OCI-LY3 (cell line): ENCODE results near the gene IER5L.

Experiments used
- H2AFZ ChIP-seq: fragments of 200-600, 300-600 bp; shearing (Covaris generic); 2 replicates; pipeline ENCODE4 v1.6.0; 2014; ENCODE audit warnings: antibody characterized with exemption, low read depth, low read length
- H3K27ac ChIP-seq: fragments of 200-600, 300-600 bp; sonication (generic); 2 replicates; pipeline ENCODE4 v1.5.1; 2014; ENCODE audit warnings: mild to moderate bottlenecking, low read length, moderate library complexity, mixed read lengths
- H3K27me3 ChIP-seq: fragments of 200-600, 300-600 bp; sonication (generic); 2 replicates; pipeline ENCODE4 v1.6.1; 2014; ENCODE audit warnings: low read depth, low read length, mixed read lengths
- H3K36me3 ChIP-seq: fragments of 200-600, 300-600 bp; sonication (generic); replicated peaks from 2 replicates; pipeline ENCODE3; 2014; ENCODE audit warnings: low read depth, low read length, mixed read lengths
- H3K4me1 ChIP-seq: fragments of 300-600, 200-600 bp; sonication (generic); 2 replicates; pipeline ENCODE4 v1.6.1; 2014; ENCODE audit warnings: low read length, mixed read lengths
- H3K4me2 ChIP-seq: fragments of 200-600, 300-600 bp; sonication (generic); 2 replicates; pipeline ENCODE4 v1.6.1; 2014; ENCODE audit warnings: low read length, mixed read lengths
- H3K4me3 ChIP-seq: fragments of 300-600, 200-600 bp; sonication (generic); 2 replicates; pipeline ENCODE4 v1.5.1; 2014; ENCODE audit warnings: antibody characterized with exemption, mild to moderate bottlenecking, low read length, moderate library complexity
- H3K79me2 ChIP-seq: fragments of 300-600, 200-600 bp; shearing (Covaris generic); 2 replicates; pipeline ENCODE4 v1.6.1; 2014; ENCODE audit warnings: mild to moderate bottlenecking, low read length, mixed read lengths
- H3K9ac ChIP-seq: fragments of 300-600, 200-600 bp; shearing (Covaris generic); 2 replicates; pipeline ENCODE4 v1.6.0; 2014; ENCODE audit warnings: mild to moderate bottlenecking, low read length, moderate library complexity
- H3K9me3 ChIP-seq: fragments of 200-600, 300-600 bp; shearing (Covaris generic); 2 replicates; pipeline ENCODE4 v1.6.1; 2014; ENCODE audit warnings: low read length, mixed read lengths; ENCODE audit not compliant: insufficient read depth
- H4K20me1 ChIP-seq: fragments of 200-600, 300-600 bp; sonication (generic); 2 replicates; pipeline ENCODE4 v1.6.1; 2016; ENCODE audit warnings: low read length, mixed read lengths; ENCODE audit not compliant: insufficient read depth
- CTCF ChIP-seq: fragments of 200-600, 300-600 bp; sonication (generic); IDR thresholded peaks from 2 replicates; pipeline ENCODE4 v1.5.1; 2014; ENCODE audit warnings: antibody characterized with exemption, low read length, low read depth
- EZH2phosphoT487 ChIP-seq: fragments of 200-600 bp; shearing (Covaris generic); IDR thresholded peaks from 2 replicates; pipeline ENCODE4 v1.6.1; 2018; ENCODE audit warnings: antibody characterized with exemption, mixed run types, low read depth

IER5L gene

DNA sequence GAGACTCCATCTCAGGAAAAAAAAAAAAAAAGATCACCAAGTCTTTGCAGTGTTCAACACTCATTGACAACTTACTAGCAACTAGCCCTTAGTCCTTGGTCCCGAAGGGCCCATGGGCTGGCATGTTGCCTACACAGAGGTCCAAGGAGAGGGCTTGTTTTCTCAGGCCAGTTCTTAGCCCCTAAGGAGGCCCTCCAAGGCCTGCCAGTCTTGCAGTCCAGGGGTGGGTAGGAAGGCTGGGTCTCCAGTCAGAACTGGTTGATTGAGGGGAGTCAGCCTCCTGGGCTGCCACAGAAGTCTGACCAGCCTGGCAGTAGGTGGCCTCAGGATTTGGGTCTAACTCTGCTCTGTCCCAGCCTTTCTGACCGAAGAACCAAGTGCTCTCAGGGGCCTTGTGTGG, 32.7 kb downstream of the IER5L start:
- Histone ChIP-seq H3K27me3 (no peaks in the 10 kb centered on the region), H4K20me1 (peaks cover 15% of the 10 kb centered on the region; the same call in 1 of the 2 replicates), H3K4me2 (no peak overlapping the region), H3K9me3 (no peaks in the 10 kb centered on the region), H3K36me3 (peaks cover 27% of the 10 kb centered on the region), H2AFZ (no peak overlapping the region), H3K9ac (no peak overlapping the region), H3K4me1 (peaks cover 42% of the 10 kb centered on the region), H3K79me2 (no peaks in the 10 kb centered on the region), H3K27ac (no peak overlapping the region), H3K4me3 (no peak overlapping the region)
- no peak for TF ChIP-seq CTCF
- TF ChIP-seq EZH2phosphoT487 = no peak

DNA sequence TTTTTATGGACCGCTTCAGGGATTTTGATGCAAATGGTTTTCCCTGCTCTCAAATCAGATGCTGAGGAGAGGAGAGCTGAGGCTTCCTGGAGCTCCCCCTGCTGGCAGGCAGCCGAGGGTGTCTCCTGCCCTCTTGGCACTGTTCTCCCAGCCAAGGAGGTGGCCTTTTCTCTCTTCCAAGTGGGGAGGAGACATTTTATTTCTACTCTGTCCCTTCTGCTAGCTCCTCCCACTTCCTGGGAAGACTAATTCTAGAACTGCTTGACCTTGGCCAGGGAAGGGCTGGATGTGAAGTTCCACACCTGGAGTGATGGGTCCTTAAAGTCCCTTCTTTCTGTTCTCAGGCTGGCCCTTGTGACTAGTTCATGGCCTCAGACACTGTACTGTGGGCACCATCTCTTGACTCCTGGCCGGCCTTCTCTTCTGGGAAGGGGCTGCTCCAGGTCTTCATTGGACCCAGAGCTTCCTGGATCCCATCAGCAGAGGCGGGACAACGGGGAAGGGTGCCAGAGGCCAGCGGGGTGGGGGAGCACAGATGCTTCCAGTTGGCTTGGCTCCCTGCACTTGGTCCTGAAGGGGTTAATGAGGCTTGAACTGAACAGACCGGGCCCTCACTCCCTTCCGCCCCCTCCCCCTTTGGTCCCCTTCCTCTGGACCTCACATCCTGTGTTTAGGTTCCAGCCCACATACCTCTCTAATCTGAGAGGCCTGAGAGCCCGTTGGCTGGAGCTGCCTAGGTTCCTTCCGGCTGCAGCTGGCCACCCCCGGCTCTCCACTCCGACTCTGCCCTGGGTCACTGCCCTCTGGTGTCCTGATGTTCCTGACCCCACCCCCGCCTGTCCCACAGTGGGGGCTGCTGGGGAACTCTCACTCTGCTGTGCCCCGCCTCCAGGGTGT, 34.8 kb downstream of the IER5L start:
- Histone ChIP-seq H3K9ac (no peak overlapping the region), H3K27ac (no peak overlapping the region), H3K4me3 (no peak overlapping the region), H4K20me1 (peaks cover 15% of the 10 kb centered on the region; the same call in 1 of the 2 replicates), H3K36me3 (peaks cover 22% of the 10 kb centered on the region), H3K27me3 (no peaks in the 10 kb centered on the region), H3K79me2 (no peaks in the 10 kb centered on the region), H2AFZ (no peak overlapping the region), H3K4me2 (no peak overlapping the region), H3K4me1 (peaks cover 41% of the 10 kb centered on the region), H3K9me3 (no peaks in the 10 kb centered on the region)
- TF ChIP-seq CTCF = peak; percentile 89
- no peak for TF ChIP-seq EZH2phosphoT487

GRCh38 chr9:129142138-129142935, 35.7 kb downstream of the IER5L start:
- Histone ChIP-seq H3K27me3 (no peaks in the 10 kb centered on the region), H3K79me2 (no peaks in the 10 kb centered on the region), H2AFZ (no peak overlapping the region), H3K4me2 (no peak overlapping the region), H3K36me3 (peaks cover 27% of the 10 kb centered on the region), H3K4me3 (no peak overlapping the region), H3K9ac (no peak overlapping the region), H3K9me3 (no peaks in the 10 kb centered on the region), H3K27ac (no peak overlapping the region), H3K4me1 (peaks cover 39% of the 10 kb centered on the region), H4K20me1 (peaks cover 15% of the 10 kb centered on the region; the same call in 1 of the 2 replicates)
- TF ChIP-seq EZH2phosphoT487 (no peak), CTCF (no peak)
